IMR-90 (cell line): ENCODE data around the gene RPTOR.

Source experiments
- CEBPB ChIP-seq: IDR thresholded peaks from 2 replicates; pipeline ENCODE4 v1.6.1; 2012; ENCODE audit warnings: low read depth, low read length, improper control_type of control experiment
- CHD1 ChIP-seq: IDR thresholded peaks from 2 replicates; pipeline ENCODE4 v1.6.1; 2012; ENCODE audit warnings: low read depth, low read length, improper control_type of control experiment
- CTCF ChIP-seq: conservative IDR thresholded peaks from 2 replicates; pipeline ENCODE4 v1.5.1; 2012; ENCODE audit warnings: mild to moderate bottlenecking, low read depth, low read length, improper control_type of control experiment
- MAFK ChIP-seq: IDR thresholded peaks from 2 replicates; pipeline ENCODE4 v1.6.1; 2012; ENCODE audit warnings: low read depth, low read length, improper control_type of control experiment
- MXI1 ChIP-seq: IDR thresholded peaks from 2 replicates; pipeline ENCODE4 v1.6.1; 2012; ENCODE audit warnings: low read depth, mild to moderate bottlenecking, low read length, moderate library complexity, borderline replicate concordance
- POLR2A ChIP-seq: IDR thresholded peaks from 2 replicates; pipeline ENCODE4 v1.6.1; 2012; ENCODE audit warnings: mild to moderate bottlenecking, low read depth, low read length
- RAD21 ChIP-seq: IDR thresholded peaks from 2 replicates; pipeline ENCODE4 v1.6.1; 2012; ENCODE audit warnings: low read length, improper control_type of control experiment
- RCOR1 ChIP-seq: IDR thresholded peaks from 2 replicates; pipeline ENCODE4 v1.6.1; 2012; ENCODE audit warnings: mild to moderate bottlenecking, low read length, improper control_type of control experiment; ENCODE audit not compliant: insufficient replicate concordance
- RFX5 ChIP-seq: IDR thresholded peaks from 2 replicates; pipeline ENCODE4 v1.8.0; 2012; ENCODE audit warnings: low read depth, mild to moderate bottlenecking, low read length, moderate library complexity
- SMC3 ChIP-seq: fragments of 150-350 bp; IDR thresholded peaks from 2 replicates; pipeline ENCODE4 v1.6.1; 2016; ENCODE audit warnings: low read depth, mild to moderate bottlenecking, antibody characterized with exemption, low read length, moderate library complexity
- USF2 ChIP-seq: fragments of 150-350 bp; IDR thresholded peaks from 2 replicates; pipeline ENCODE4 v1.6.1; 2017; ENCODE audit warnings: mild to moderate bottlenecking, antibody characterized with exemption, low read length, low read depth
- TF ChIP-seq, protein P1 (sequence below): fragments of 150-350 bp; IDR thresholded peaks from 2 replicates; pipeline ENCODE4 v1.6.1; 2016; ENCODE audit warnings: low read depth, mild to moderate bottlenecking, low read length, moderate library complexity, borderline replicate concordance

GRCh38 chr17:80873307-80873951 lies 328.8 kb downstream of the RPTOR start:
- TF ChIP-seq CEBPB = no peak
- no peak for TF ChIP-seq CTCF
- no peak for TF ChIP-seq POLR2A
- no peak for TF ChIP-seq USF2
- TF ChIP-seq RAD21 = no peak
- TF ChIP-seq MAFK = no peak
- no peak for TF ChIP-seq SMC3
- no peak for TF ChIP-seq MXI1
- no peak for TF ChIP-seq RFX5
- TF ChIP-seq RCOR1 = no peak
- no peak for TF ChIP-seq CHD1
- TF ChIP-seq, protein P1, sequence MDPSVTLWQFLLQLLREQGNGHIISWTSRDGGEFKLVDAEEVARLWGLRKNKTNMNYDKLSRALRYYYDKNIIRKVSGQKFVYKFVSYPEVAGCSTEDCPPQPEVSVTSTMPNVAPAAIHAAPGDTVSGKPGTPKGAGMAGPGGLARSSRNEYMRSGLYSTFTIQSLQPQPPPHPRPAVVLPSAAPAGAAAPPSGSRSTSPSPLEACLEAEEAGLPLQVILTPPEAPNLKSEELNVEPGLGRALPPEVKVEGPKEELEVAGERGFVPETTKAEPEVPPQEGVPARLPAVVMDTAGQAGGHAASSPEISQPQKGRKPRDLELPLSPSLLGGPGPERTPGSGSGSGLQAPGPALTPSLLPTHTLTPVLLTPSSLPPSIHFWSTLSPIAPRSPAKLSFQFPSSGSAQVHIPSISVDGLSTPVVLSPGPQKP = no peak
